ENCODE data around the gene AMZ1.
"Not testable (repeated sequence)": the region's sequence is repeated elsewhere in the genome, so short reads cannot be mapped to it uniquely, and the experiment has no call there.

Gene AMZ1

GRCh38 chr7:2691011-2691707 lies 3.2 kb downstream of the AMZ1 start:
- DNase-seq (ENCODE audit: low read depth in 2 of 2), result no peak

- DNase-seq (ENCODE audit: low read depth in 2 of 2), result not testable (repeated sequence)
These were observed 4.0 kb downstream of the AMZ1 start for GRCh38 chr7:2691932-2692439.

- no peak for DNase-seq (ENCODE audit: low read depth in 2 of 2)
These were observed 4.5 kb downstream of the AMZ1 start for GRCh38 chr7:2692543-2692942.

- not testable (repeated sequence) for DNase-seq (ENCODE audit: low read depth in 2 of 2)
These were observed 5.6 kb downstream of the AMZ1 start for GRCh38 chr7:2693420-2694121.

GRCh38 chr7:2694122-2694436 lies 6.1 kb downstream of the AMZ1 start:
- not testable (repeated sequence) for DNase-seq (ENCODE audit: low read depth in 2 of 2)

GRCh38 chr7:2698581-2699288 lies 10.7 kb downstream of the AMZ1 start:
- DNase-seq (ENCODE audit: low read depth in 2 of 2), result peak in 1 of 2 donors; percentile 44

- DNase-seq (ENCODE audit: low read depth in 2 of 2), result no peak
These were observed 11.3 kb downstream of the AMZ1 start for GRCh38 chr7:2699289-2699620.

- no peak for DNase-seq (ENCODE audit: low read depth in 2 of 2)
These were observed 12.3 kb downstream of the AMZ1 start for GRCh38 chr7:2700141-2700850.

GRCh38 chr7:2701424-2701823 lies 13.4 kb downstream of the AMZ1 start:
- DNase-seq (ENCODE audit: low read depth in 2 of 2), result no peak

GRCh38 chr7:2701832-2702593 lies 14.0 kb downstream of the AMZ1 start:
- DNase-seq (ENCODE audit: low read depth in 2 of 2), result no peak

GRCh38 chr7:2702594-2702957 lies 14.6 kb downstream of the AMZ1 start:
- DNase-seq (ENCODE audit: low read depth in 2 of 2), result no peak

GRCh38 chr7:2705371-2706096 lies 17.5 kb downstream of the AMZ1 start:
- no peak for DNase-seq (ENCODE audit: low read depth in 2 of 2)

GRCh38 chr7:2706685-2707126 lies 18.7 kb downstream of the AMZ1 start:
- no peak for DNase-seq (ENCODE audit: low read depth in 2 of 2)

GRCh38 chr7:2707481-2707880 lies 19.5 kb downstream of the AMZ1 start:
- no peak for DNase-seq (ENCODE audit: low read depth in 2 of 2)

GRCh38 chr7:2708041-2708440 lies 20.0 kb downstream of the AMZ1 start:
- DNase-seq (ENCODE audit: low read depth in 2 of 2), result no peak

GRCh38 chr7:2708547-2709310 lies 20.7 kb downstream of the AMZ1 start:
- DNase-seq (ENCODE audit: low read depth in 2 of 2), result no peak

GRCh38 chr7:2709553-2710285 lies 21.7 kb downstream of the AMZ1 start:
- DNase-seq (ENCODE audit: low read depth in 2 of 2), result peak; percentile 52 to 54

GRCh38 chr7:2710286-2710655 lies 22.3 kb downstream of the AMZ1 start:
- no peak for DNase-seq (ENCODE audit: low read depth in 2 of 2)

- DNase-seq (ENCODE audit: low read depth in 2 of 2), result no peak
These were observed 23.0 kb downstream of the AMZ1 start for GRCh38 chr7:2710901-2711551.
